GM12892 (cell line): Measurements from ENCODE around the gene FSIP1.

Source experiments
- POLR2A ChIP-seq: IDR thresholded peaks from 2 replicates; pipeline ENCODE4 v1.6.1; 2011; ENCODE audit warnings: low read depth, low read length, control low read depth
- POLR2AphosphoS5 ChIP-seq: IDR thresholded peaks from 2 replicates; pipeline ENCODE4 v1.6.1; 2011; ENCODE audit warnings: low read depth, low read length, control low read depth

DNA sequence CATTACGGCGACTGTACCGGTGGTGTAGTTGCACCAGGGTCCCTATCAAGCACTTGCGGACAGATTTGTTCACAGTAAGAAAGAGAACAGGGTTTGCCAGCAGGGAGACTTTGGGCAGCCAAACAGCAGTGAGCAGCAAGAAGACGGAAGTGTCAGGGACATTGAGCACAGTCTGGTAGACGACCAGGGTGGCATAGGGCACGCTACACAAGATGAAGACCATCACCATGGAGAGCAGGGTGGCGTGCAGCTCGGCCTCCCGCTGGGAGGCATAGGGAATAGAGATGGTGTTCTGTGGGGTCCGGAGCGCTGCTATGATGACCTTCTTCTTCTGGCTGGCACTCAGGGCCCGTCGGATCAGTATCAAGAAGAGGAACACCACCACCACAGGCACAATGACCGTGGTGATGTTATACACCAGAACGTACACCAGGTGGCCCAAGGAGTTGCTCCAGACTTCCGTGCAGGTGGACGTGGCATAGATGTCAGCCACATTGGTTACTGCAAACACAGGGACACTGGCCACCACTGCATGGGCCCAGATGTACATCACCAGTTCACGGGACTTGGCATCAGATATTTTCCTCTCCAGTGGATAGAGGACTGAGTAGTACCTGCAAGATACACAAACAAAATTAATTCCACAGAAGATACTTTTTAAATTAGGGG lies 19.1 kb upstream of the FSIP1 start:
- TF ChIP-seq POLR2A, result no peak
- no peak for TF ChIP-seq POLR2AphosphoS5
